ENCODE results near the gene EEF1AKMT1.

GRCh38 chr13:20814224-20814910 is 40.6 kb upstream of the EEF1AKMT1 start:
- TF ChIP-seq, protein P1, sequence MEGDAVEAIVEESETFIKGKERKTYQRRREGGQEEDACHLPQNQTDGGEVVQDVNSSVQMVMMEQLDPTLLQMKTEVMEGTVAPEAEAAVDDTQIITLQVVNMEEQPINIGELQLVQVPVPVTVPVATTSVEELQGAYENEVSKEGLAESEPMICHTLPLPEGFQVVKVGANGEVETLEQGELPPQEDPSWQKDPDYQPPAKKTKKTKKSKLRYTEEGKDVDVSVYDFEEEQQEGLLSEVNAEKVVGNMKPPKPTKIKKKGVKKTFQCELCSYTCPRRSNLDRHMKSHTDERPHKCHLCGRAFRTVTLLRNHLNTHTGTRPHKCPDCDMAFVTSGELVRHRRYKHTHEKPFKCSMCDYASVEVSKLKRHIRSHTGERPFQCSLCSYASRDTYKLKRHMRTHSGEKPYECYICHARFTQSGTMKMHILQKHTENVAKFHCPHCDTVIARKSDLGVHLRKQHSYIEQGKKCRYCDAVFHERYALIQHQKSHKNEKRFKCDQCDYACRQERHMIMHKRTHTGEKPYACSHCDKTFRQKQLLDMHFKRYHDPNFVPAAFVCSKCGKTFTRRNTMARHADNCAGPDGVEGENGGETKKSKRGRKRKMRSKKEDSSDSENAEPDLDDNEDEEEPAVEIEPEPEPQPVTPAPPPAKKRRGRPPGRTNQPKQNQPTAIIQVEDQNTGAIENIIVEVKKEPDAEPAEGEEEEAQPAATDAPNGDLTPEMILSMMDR (IDR thresholded peaks at IDR 0.05): no peak
- TF ChIP-seq EZH2 (IDR thresholded peaks at IDR 0.05; ENCODE audit: borderline replicate concordance, insufficient read depth, low read depth, low read length, poor library complexity, severe bottlenecking): no peak

Measured in B cell (primary cell).